Endothelial cell of umbilical vein (primary cell): Measurements from ENCODE around the gene SHBG. TPM values are rescaled to one million over a fixed set of nuclear protein-coding genes. Genes with fewer than 3 reads are reported as not detected.

Experiments used
- BruUV-seq: library from RNA; stranded (reverse); fragments of 400-500 nt; replicated peaks from 2 replicates; lab custom pipeline; 2021; lab: Mats Ljungman, UMichigan
- CTCF ChIA-PET: fragments of 300-600, 350-600 bp; sonication (Branson Sonifier 250); formaldehyde crosslinking; loops from one replicate; lab custom pipeline; 2021; ENCODE audit warnings: antibody characterized with exemption, inconsistent platforms; lab: Charles Lee
- POLR2A ChIA-PET: fragments of 300-600, 350-600 bp; sonication (Branson Sonifier 250); formaldehyde crosslinking; loops from one replicate; lab custom pipeline; 2021; ENCODE audit warnings: antibody characterized with exemption, inconsistent platforms; lab: Charles Lee
- DNase-seq: peaks from one replicate; pipeline ENCODE4 v3.0.0-alpha.2; 2011; ENCODE audit warnings: low read depth, low spot score
- FAIRE-seq: peaks from 2 replicates; lab custom pipeline; 2011; peaks lifted over from hg19 to GRCh38; lab: Jason Lieb, UNC
- H2AFZ ChIP-seq: 2 replicates; pipeline ENCODE4 v1.6.0; 2012; ENCODE audit warnings: low read depth, low read length, control low read depth, inconsistent platforms
- H3K27ac ChIP-seq: 2 replicates; pipeline ENCODE4 v1.5.1; 2011; ENCODE audit warnings: low read depth, mild to moderate bottlenecking, control low read depth, low read length, moderate library complexity; ENCODE audit not compliant: insufficient read depth
- H3K27me3 ChIP-seq, 2 experiments: 2 replicates each; pipeline versions ENCODE4 v1.6.0 to v1.6.1; 2011; ENCODE audit warnings: low read length in 2 of 2, mixed read lengths in 1 of 2; ENCODE audit not compliant: control insufficient read depth in 2 of 2, insufficient read depth in 2 of 2
- H3K36me3 ChIP-seq, 2 experiments: 2 replicates in 1 of 2; 3 replicates in 1 of 2; pipeline ENCODE4 v1.5.1; 2011; ENCODE audit warnings: low read length in 2 of 2, mild to moderate bottlenecking in 1 of 2, moderate library complexity in 1 of 2; ENCODE audit not compliant: control insufficient read depth in 2 of 2, insufficient read depth in 2 of 2; ENCODE audit errors: extremely low read depth in 1 of 2
- H3K4me1 ChIP-seq: 3 replicates; pipeline ENCODE4 v1.5.1; 2011; ENCODE audit warnings: mild to moderate bottlenecking, low read length; ENCODE audit not compliant: control insufficient read depth, insufficient read depth; ENCODE audit errors: extremely low read depth
- H3K4me2 ChIP-seq: 2 replicates; pipeline ENCODE4 v1.6.1; 2011; ENCODE audit warnings: low read length, control low read depth, mixed read lengths; ENCODE audit not compliant: insufficient read depth
- H3K4me3 ChIP-seq, 3 experiments: fragments of 200-600 bp in 1 of 3; sonication (generic), shearing (Covaris generic) in 1 of 3; replicated peaks in 1 of 3; 2 replicates each; pipeline ENCODE4 v1.5.1; 2011 to 2016; ENCODE audit warnings: control low read depth in 3 of 3, low read length in 3 of 3, mild to moderate bottlenecking in 2 of 3, inconsistent platforms in 1 of 3, low read depth in 1 of 3, moderate library complexity in 1 of 3; ENCODE audit not compliant: insufficient read depth in 1 of 3
- H3K79me2 ChIP-seq: 2 replicates; pipeline ENCODE4 v1.6.0; 2012; ENCODE audit warnings: low read length, inconsistent platforms; ENCODE audit not compliant: control insufficient read depth, insufficient read depth
- H3K9ac ChIP-seq: replicated peaks from 2 replicates; pipeline ENCODE3; 2011; ENCODE audit warnings: low read length, control low read depth; ENCODE audit not compliant: insufficient read depth; ENCODE audit errors: extremely low read depth
- H3K9me1 ChIP-seq: replicated peaks from 3 replicates; pipeline ENCODE4 v1.6.0; 2011; ENCODE audit warnings: mild to moderate bottlenecking, low read length; ENCODE audit not compliant: control insufficient read depth, insufficient read depth; ENCODE audit errors: extremely low read depth
- H3K9me3 ChIP-seq: replicated peaks from 2 replicates; pipeline ENCODE4 v1.5.1; 2012; ENCODE audit warnings: low read length, inconsistent platforms; ENCODE audit not compliant: control insufficient read depth, insufficient read depth
- H4K20me1 ChIP-seq: replicated peaks from 2 replicates; pipeline ENCODE3; 2011; ENCODE audit warnings: mild to moderate bottlenecking, low read length; ENCODE audit not compliant: control insufficient read depth, insufficient read depth; ENCODE audit errors: extremely low read depth
- CTCF ChIP-seq, 2 donors: IDR thresholded peaks; 1 replicate in 1 of 2; 2 replicates in 1 of 2; pipeline ENCODE4 v1.5.1; 2011; ENCODE audit warnings: low read length in 2 of 2, mild to moderate bottlenecking in 2 of 2, moderate library complexity in 2 of 2, control low read depth in 1 of 2, inconsistent platforms in 1 of 2, low read depth in 1 of 2; ENCODE audit not compliant: insufficient read depth in 1 of 2; ENCODE audit errors: extremely low read depth in 1 of 2
- EZH2 ChIP-seq: IDR thresholded peaks from 2 replicates; pipeline ENCODE4 v1.6.1; 2012; ENCODE audit warnings: borderline replicate concordance, low read depth, mild to moderate bottlenecking, moderate library complexity, low read length, inconsistent platforms; ENCODE audit not compliant: severe bottlenecking
- FOS ChIP-seq: IDR thresholded peaks from 2 replicates; pipeline ENCODE4 v1.6.1; 2011; ENCODE audit warnings: mild to moderate bottlenecking, low read length, moderate library complexity, borderline replicate concordance; ENCODE audit not compliant: insufficient read depth
- GATA2 ChIP-seq: IDR thresholded peaks from 2 replicates; pipeline ENCODE4 v1.7.0; 2011; ENCODE audit warnings: low read depth, mild to moderate bottlenecking, moderate library complexity, mixed read lengths, low read length; ENCODE audit not compliant: insufficient read length, insufficient read depth
- JUN ChIP-seq: IDR thresholded peaks from 2 replicates; pipeline ENCODE4 v1.6.1; 2011; ENCODE audit warnings: borderline replicate concordance, low read depth; ENCODE audit not compliant: insufficient read length, insufficient read depth
- MAX ChIP-seq: IDR thresholded peaks from 2 replicates; pipeline ENCODE4 v1.6.1; 2011; ENCODE audit not compliant: insufficient read depth, insufficient read length
- MYC ChIP-seq: IDR thresholded peaks from one replicate; pipeline ENCODE4 v1.6.1; 2011; ENCODE audit warnings: mild to moderate bottlenecking, low read depth, low read length
- POLR2A ChIP-seq: IDR thresholded peaks from 2 replicates; pipeline ENCODE4 v1.6.1; 2012; ENCODE audit warnings: low read depth, mild to moderate bottlenecking, control low read depth, low read length
- POLR2AphosphoS5 ChIP-seq: IDR thresholded peaks from 2 replicates; pipeline ENCODE4 v1.6.1; 2012; ENCODE audit warnings: low read depth, mild to moderate bottlenecking, control low read depth, low read length, moderate library complexity; ENCODE audit not compliant: insufficient read depth
- dilution Hi-C: fragments of 300-500 bp; cut with MboI; formaldehyde crosslinking; loops from one replicate; pipeline ENCODE4 v1.15.0; 2019; ENCODE audit warnings: low sequenced_read_pairs; ENCODE audit not compliant: extremely low pct_ligation_motif_present
- intact Hi-C: fragments of 100-400 bp; cut with micrococcal nuclease; formaldehyde crosslinking; loops from one replicate; pipeline ENCODE4 v1.10.0; 2022
- polyA plus RNA-seq, 4 experiments: library from polyadenylated mRNA; depleted of rRNA in 3 of 4; stranded (reverse) in 3 of 4; unstranded in 1 of 4; fragments of >200 nt; gene quantifications; 2 replicates each; pipeline versions ENCODE4 v1.2.1 to v1.2.3, GENCODE V29; 2011 to 2012; ENCODE audit warnings: missing spikeins in 1 of 4
- total RNA-seq: library from RNA; stranded (reverse); gene quantifications from 2 replicates; pipeline ENCODE4 v1.2.3, GENCODE V29; 2021

Gene SHBG
- total and polyA plus RNA-seq, 2 donors (not counting 3 experiments of a cell fraction or from before 2014, with no cell fraction given): 0.51 TPM; not detected in 1

GRCh38 chr17:7586673-7587419 is 43.1 kb upstream of the SHBG start:
- Histone ChIP-seq H3K9me1 (no peaks in the 10 kb centered on the region), H3K4me3 (no peak overlapping the region), H3K36me3 (peaks cover 7 to 17% of the 10 kb centered on the region in 2 experiments), H3K4me2 (no peak overlapping the region), H4K20me1 (no peaks in the 10 kb centered on the region), H2AFZ (no peak overlapping the region), H3K27ac (no peak overlapping the region), H3K9ac (no peak overlapping the region), H3K27me3 (no peaks in the 10 kb centered on the region), H3K79me2 (peaks cover 22% of the 10 kb centered on the region), H3K9me3 (no peaks in the 10 kb centered on the region), H3K4me1 (peaks cover 26% of the 10 kb centered on the region)
- FAIRE-seq: no peak
- intact Hi-C loops: no loop called here
- BruUV-seq: no TSS peak
- DNase-seq: no peak
- TF ChIP-seq MAX (no peak), JUN (no peak), MYC (no peak), POLR2A (no peak), GATA2 (no peak), POLR2AphosphoS5 (no peak), FOS (no peak), CTCF (IDR thresholded peaks at IDR 0.05; ENCODE audit: extremely low read depth in 1 of 2, insufficient read depth in 1 of 2, low read depth in 1 of 2, low read length in 2 of 2) (no peak), EZH2 (no peak)
- POLR2A ChIA-PET: interaction anchor here (1.2 kb wide), 1 partner anchor 11 kb away, joined by 3 read pairs; no protein-coding TSS in a partner anchor
- dilution Hi-C loops: no loop called here
- CTCF ChIA-PET: interaction anchor here (0.8 to 5.1 kb wide), 4 partner anchors 11 to 231 kb away, joined by 3 to 61 read pairs (median 5); partner anchors contain the start of genes SENP3, TP53 and WRAP53
